Heart left ventricle (tissue), 13 donors: ENCODE measurements around the gene PDCD11.

Experiments used
- POLR2A ChIP-seq, 2 donors: fragments of 450-650 bp; IDR thresholded peaks; one replicate each; pipeline ENCODE4 v1.6.1; 2017; ENCODE audit warnings: antibody characterized with exemption in 2 of 2, mild to moderate bottlenecking in 2 of 2, moderate library complexity in 2 of 2
- TF ChIP-seq, protein P1 (sequence below), 12 donors: fragments of 200-600 bp; sonication (generic) in 4 of 12; IDR thresholded peaks; one replicate each; pipeline versions ENCODE4 v1.5.0 to v1.8.0; 2018 to 2022; ENCODE audit warnings: antibody characterized with exemption in 12 of 12, mild to moderate bottlenecking in 5 of 12
- donor health status: ischemic (EF 13 %, LVEDD 7.1; RV severe dilation, severe dysfunction).
- donor health status: DM: no; HTN: yes; CAD: no.
- donor health status: DM: no; HTN: no; CAD: no.
- donor health status: ischemic (EF 25% LVEDD 6.9; RV normal size, moderate dysfunction).
- donor health status: ischemic (EF 25% LVEDD 5.7; RV mildly dilated, moderate dysfunction).
- donor health status: ischemic (EF 35%, LVEDD 5.7; RV mildly dilated, moderate dysfunction).
- donor health status: nonischemic (EF 11% LVEDD 7.7; RV severe dilation, severe dysfunction).
- donor health status: DM: yes; HTN: yes; CAD: no.
- donor health status: PGD.
- donor health status: ischemic (EF 29% LVEDD 5.4; RV normal size, mild dysfunction).
- donor health status: nonischemic (EF 23%, LVEDD 6.1; RV moderate dilation, normal function).

DNA sequence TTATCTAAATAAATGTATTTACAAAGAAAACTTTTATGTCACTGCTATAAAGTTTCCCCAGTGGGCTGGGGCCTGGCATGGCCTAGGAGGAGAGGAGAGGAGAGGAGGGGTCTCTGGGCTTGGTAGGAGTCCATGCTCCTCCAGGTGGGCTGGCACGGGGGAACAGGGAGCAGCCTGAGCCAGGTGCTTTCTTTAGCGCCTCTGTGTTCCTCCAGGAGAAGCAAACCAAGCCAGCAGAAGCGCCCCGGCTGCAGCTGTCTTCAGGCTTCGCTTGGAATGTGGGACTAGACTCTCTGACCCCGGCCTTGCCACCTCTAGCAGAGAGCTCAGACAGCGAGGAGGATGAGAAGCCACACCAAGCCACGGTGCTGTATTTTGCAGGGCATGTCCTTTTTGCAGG is 45.2 kb downstream of the PDCD11 start:
- TF ChIP-seq POLR2A (IDR thresholded peaks at IDR 0.05) = no peak
- TF ChIP-seq, protein P1, sequence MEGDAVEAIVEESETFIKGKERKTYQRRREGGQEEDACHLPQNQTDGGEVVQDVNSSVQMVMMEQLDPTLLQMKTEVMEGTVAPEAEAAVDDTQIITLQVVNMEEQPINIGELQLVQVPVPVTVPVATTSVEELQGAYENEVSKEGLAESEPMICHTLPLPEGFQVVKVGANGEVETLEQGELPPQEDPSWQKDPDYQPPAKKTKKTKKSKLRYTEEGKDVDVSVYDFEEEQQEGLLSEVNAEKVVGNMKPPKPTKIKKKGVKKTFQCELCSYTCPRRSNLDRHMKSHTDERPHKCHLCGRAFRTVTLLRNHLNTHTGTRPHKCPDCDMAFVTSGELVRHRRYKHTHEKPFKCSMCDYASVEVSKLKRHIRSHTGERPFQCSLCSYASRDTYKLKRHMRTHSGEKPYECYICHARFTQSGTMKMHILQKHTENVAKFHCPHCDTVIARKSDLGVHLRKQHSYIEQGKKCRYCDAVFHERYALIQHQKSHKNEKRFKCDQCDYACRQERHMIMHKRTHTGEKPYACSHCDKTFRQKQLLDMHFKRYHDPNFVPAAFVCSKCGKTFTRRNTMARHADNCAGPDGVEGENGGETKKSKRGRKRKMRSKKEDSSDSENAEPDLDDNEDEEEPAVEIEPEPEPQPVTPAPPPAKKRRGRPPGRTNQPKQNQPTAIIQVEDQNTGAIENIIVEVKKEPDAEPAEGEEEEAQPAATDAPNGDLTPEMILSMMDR (IDR thresholded peaks at IDR 0.05) = no peak
